ENCODE results near the gene TNFAIP8L1.
A peak's percentile ranks its signal among the peaks of the same experiment; 100 is the strongest.

The TNFAIP8L1 gene

GRCh38 chr19:4693471-4694121, 54.3 kb downstream of the TNFAIP8L1 start:
- no peak for DNase-seq (ENCODE audit: low read depth)
- TF ChIP-seq CTCF (IDR thresholded peaks at IDR 0.05; ENCODE audit: low read length, missing control alignments): no peak
- no peak overlapping the region for H3K4me3 ChIP-seq (replicated peaks; ENCODE audit: low read depth, low read length)

- peak; percentile 91 for DNase-seq (ENCODE audit: low read depth)
- no peak for TF ChIP-seq CTCF (IDR thresholded peaks at IDR 0.05; ENCODE audit: low read length, missing control alignments)
- H3K4me3 ChIP-seq (replicated peaks; ENCODE audit: low read depth, low read length): no peak overlapping the region
Measured at GRCh38 chr19:4694211-4694987, 55.1 kb downstream of the TNFAIP8L1 start.

- no peak for TF ChIP-seq CTCF (IDR thresholded peaks at IDR 0.05; ENCODE audit: low read length, missing control alignments)
- no peak for DNase-seq (ENCODE audit: low read depth)
- no peak overlapping the region for H3K4me3 ChIP-seq (replicated peaks; ENCODE audit: low read depth, low read length)
Measured at GRCh38 chr19:4695224-4695731, 56.0 kb downstream of the TNFAIP8L1 start.

GRCh38 chr19:4697304-4697703, 58.0 kb downstream of the TNFAIP8L1 start:
- DNase-seq (ENCODE audit: low read depth): no peak
- TF ChIP-seq CTCF (IDR thresholded peaks at IDR 0.05; ENCODE audit: low read length, missing control alignments): no peak
- H3K4me3 ChIP-seq (replicated peaks; ENCODE audit: low read depth, low read length): no peak overlapping the region

GRCh38 chr19:4699826-4700692, 60.7 kb downstream of the TNFAIP8L1 start:
- no peak overlapping the region for H3K4me3 ChIP-seq (replicated peaks; ENCODE audit: low read depth, low read length)
- DNase-seq (ENCODE audit: low read depth): no peak
- no peak for TF ChIP-seq CTCF (IDR thresholded peaks at IDR 0.05; ENCODE audit: low read length, missing control alignments)

GRCh38 chr19:4700693-4700970, 61.3 kb downstream of the TNFAIP8L1 start:
- TF ChIP-seq CTCF (IDR thresholded peaks at IDR 0.05; ENCODE audit: low read length, missing control alignments): no peak
- no peak overlapping the region for H3K4me3 ChIP-seq (replicated peaks; ENCODE audit: low read depth, low read length)
- no peak for DNase-seq (ENCODE audit: low read depth)

All from fibroblast of pulmonary artery (primary cell).